ENCODE measurements around the gene ASTL.

ASTL gene

GRCh38 chr2:96113367-96113677 is 25.0 kb downstream of the ASTL start:
- no peak for TF ChIP-seq ZFX (IDR thresholded peaks at IDR 0.05; ENCODE audit: borderline replicate concordance)
- TF ChIP-seq, protein P1, sequence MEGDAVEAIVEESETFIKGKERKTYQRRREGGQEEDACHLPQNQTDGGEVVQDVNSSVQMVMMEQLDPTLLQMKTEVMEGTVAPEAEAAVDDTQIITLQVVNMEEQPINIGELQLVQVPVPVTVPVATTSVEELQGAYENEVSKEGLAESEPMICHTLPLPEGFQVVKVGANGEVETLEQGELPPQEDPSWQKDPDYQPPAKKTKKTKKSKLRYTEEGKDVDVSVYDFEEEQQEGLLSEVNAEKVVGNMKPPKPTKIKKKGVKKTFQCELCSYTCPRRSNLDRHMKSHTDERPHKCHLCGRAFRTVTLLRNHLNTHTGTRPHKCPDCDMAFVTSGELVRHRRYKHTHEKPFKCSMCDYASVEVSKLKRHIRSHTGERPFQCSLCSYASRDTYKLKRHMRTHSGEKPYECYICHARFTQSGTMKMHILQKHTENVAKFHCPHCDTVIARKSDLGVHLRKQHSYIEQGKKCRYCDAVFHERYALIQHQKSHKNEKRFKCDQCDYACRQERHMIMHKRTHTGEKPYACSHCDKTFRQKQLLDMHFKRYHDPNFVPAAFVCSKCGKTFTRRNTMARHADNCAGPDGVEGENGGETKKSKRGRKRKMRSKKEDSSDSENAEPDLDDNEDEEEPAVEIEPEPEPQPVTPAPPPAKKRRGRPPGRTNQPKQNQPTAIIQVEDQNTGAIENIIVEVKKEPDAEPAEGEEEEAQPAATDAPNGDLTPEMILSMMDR (IDR thresholded peaks at IDR 0.05), result no peak
- H3K27ac ChIP-seq, result no peak overlapping the region

GRCh38 chr2:96112501-96113366 is 25.6 kb downstream of the ASTL start:
- no peak for TF ChIP-seq ZFX (IDR thresholded peaks at IDR 0.05; ENCODE audit: borderline replicate concordance)
- TF ChIP-seq, protein P1 (IDR thresholded peaks at IDR 0.05), result no peak

GRCh38 chr2:96111823-96112500 is 26.3 kb downstream of the ASTL start:
- TF ChIP-seq, protein P1 (IDR thresholded peaks at IDR 0.05), result no peak
- no peak for TF ChIP-seq ZFX (IDR thresholded peaks at IDR 0.05; ENCODE audit: borderline replicate concordance)
- H3K27ac ChIP-seq, result no peak overlapping the region

More at GRCh38 chr2:96112501-96113366, 25.6 kb downstream of the ASTL start:
- no peak overlapping the region for H3K27ac ChIP-seq

- no peak for TF ChIP-seq ZFX (IDR thresholded peaks at IDR 0.05; ENCODE audit: borderline replicate concordance)
- TF ChIP-seq, protein P1 (IDR thresholded peaks at IDR 0.05), result no peak
These were observed 27.1 kb downstream of the ASTL start for GRCh38 chr2:96111257-96111640.

DNA sequence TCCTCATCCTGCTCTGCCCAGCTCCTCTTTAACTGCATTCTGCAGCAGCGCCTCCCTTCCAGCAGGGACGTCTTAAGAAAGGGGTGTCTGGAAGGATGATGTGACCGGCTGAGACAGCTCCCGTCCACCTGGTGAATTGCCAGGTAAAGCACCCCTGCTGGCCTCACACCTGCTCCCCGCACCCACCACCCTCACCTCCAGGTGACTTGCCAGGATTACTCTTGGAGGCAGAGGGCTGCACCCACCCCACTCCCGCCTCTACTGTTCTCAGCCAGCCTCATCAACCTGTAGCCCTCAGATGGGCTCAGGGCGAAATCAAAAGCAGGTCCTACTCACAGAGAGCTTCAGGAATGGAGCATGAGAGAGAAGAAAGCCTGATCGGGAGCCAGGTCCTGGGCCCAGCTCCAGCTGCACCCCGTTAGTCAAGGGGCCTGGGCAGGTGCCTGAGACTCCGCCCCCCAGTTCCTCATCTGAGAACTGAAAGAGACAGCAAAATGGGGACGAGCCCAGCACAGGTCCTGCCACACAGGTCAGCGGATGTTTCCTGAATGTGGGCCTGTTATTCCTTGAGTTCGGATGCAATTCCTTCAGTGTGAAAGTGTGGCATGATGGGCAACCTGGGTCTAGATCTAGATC is 27.6 kb downstream of the ASTL start:
- TF ChIP-seq ZFX (IDR thresholded peaks at IDR 0.05; ENCODE audit: borderline replicate concordance), result no peak
- TF ChIP-seq, protein P1 (IDR thresholded peaks at IDR 0.05), result no peak
- no peak overlapping the region for H3K27ac ChIP-seq

More at GRCh38 chr2:96111257-96111640, 27.1 kb downstream of the ASTL start:
- no peak overlapping the region for H3K27ac ChIP-seq

DNA sequence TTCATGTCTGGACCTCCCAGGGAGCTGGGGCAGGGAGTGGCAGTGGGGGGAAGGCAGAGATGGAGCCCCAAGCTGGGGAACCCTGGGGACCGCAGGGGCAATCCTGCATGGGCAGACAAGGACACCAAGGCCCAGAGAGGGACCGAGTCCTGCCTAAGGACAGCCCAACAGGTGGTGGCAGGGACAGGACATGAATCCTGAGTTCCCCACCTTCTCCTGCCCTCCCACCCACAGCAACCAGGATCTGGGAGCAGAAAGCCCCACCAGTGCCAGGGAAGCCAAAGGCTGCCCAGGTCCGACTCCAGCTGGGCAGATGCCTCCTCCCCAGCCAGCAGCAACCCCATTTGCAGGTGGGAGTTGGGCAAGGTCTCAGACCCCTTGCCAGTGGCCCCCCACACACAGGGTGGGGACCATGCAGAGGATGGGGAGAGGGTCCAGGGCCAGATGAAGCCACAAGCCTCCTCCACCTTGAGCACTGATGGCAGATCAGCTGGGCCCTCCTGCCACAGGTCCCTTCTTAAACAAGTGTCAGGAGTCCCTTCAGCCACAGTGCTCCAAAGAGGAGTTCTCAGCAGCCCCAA is 28.3 kb downstream of the ASTL start:
- TF ChIP-seq, protein P1 (IDR thresholded peaks at IDR 0.05), result no peak
- no peak for TF ChIP-seq ZFX (IDR thresholded peaks at IDR 0.05; ENCODE audit: borderline replicate concordance)
- H3K27ac ChIP-seq, result no peak overlapping the region
